NCI-H2029 (cell line): ENCODE data around the gene ANKRD60.

Experiments used
- DNase-seq: peaks from one replicate; lab custom pipeline; 2025; lab: John Stamatoyannopoulos, UW

Gene ANKRD60

GRCh38 chr20:58192567-58192966 lies 35.9 kb downstream of the ANKRD60 start:
- no peak for DNase-seq

GRCh38 chr20:58192065-58192464 lies 36.4 kb downstream of the ANKRD60 start:
- no peak for DNase-seq

GRCh38 chr20:58188527-58188926 lies 39.9 kb downstream of the ANKRD60 start:
- no peak for DNase-seq

GRCh38 chr20:58184984-58185383 lies 43.5 kb downstream of the ANKRD60 start:
- no peak for DNase-seq

DNA sequence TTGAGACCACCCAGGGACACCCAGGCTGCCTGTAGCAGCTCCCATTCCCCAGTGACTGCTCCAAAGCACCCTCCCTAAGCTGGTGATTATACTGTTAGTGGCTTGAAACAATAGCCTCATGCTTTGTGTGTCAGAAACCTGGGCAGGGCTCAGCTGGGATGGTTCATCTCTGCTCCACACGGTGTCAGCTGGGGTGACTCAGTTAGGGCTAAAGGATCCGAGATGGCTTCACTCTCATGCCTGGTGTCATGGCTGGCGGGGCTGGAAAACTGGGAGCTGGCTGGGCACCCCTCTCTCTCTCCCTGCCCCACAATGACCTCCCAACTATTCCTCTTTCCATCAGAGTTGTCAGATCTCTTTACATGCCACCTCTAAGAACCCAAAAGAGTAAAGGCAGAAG lies 44.4 kb downstream of the ANKRD60 start:
- no peak for DNase-seq

GRCh38 chr20:58182521-58183140 lies 45.8 kb downstream of the ANKRD60 start:
- no peak for DNase-seq

GRCh38 chr20:58179432-58180099 lies 48.9 kb downstream of the ANKRD60 start:
- DNase-seq: peak; percentile 22

DNA sequence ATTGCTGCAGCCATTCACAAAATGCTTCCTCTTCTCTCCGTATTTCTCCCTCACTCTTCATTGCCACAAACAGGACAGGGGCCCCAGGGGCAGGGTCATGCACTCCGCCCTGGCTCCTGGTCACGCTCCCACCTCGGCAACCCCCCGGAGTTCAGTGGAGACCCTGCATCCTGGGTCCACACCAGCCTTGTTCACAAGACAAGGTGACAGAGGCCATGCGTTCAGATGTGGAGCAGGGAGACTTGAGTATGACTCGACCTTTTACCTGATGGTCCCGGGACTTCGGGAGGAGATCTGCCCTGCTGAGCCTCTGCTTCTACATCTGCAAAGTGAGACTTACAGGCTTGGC lies 49.4 kb downstream of the ANKRD60 start:
- no peak for DNase-seq

DNA sequence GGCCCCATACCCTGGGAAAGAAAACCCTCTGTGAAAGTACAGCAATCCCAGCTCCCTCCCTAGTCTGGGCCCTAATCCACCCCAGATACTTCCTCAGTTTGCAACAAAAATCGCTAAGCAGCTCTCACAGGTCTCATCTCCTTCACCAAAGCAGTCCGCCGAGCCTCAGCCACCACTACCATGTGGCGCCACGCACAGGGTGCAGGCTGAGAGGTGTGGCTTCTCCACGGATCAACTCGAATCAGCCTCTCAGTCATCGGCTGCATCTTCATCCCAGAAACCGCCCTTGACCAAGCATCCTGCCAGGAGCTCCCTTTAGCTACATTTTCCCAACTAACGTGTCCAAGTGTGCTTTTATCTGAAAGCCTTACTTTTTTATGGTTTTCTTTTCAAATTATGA lies 50.7 kb downstream of the ANKRD60 start:
- DNase-seq: no peak

DNA sequence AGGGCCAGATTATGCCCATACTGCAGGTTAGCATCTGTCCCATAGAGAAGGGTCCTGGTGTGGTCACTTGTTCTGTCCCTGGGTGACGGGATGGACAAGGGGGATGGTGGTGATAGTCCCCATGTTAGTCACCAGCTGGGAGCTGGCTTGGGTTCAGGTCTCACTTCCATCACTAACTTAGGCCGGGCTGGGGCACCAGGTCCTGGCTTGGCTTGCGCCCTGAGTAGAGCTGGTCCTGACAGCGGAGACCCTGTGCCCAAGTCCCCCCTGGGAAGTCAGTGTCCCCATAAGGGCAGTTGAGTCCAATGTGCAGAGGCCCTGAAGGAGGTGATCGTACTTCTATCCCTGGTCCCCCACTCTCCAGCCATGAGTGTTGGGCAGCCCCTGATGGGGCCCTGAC lies 52.6 kb downstream of the ANKRD60 start:
- DNase-seq: no peak

DNA sequence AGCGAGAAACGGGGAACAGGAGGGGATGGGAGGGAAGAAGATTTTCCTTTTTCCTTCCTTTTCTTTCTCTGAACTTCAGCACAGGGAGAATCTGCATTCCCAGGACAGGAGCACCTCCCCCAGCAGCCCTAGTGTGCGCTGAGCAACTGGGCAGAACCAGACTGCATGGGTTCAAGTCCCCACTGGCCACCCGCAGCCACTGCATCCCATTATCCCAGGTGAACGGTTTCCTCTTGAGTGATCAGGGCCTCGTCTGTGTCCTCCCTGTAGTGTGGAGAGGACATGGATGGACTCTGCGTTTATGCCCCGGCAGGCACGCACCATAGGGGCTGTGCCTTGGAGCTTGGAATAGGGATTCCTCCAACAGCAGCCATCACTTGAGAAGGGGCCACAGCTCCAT lies 53.0 kb downstream of the ANKRD60 start:
- DNase-seq: no peak

- DNase-seq: no peak
Measured at GRCh38 chr20:58174708-58175280, 53.7 kb downstream of the ANKRD60 start.

DNA sequence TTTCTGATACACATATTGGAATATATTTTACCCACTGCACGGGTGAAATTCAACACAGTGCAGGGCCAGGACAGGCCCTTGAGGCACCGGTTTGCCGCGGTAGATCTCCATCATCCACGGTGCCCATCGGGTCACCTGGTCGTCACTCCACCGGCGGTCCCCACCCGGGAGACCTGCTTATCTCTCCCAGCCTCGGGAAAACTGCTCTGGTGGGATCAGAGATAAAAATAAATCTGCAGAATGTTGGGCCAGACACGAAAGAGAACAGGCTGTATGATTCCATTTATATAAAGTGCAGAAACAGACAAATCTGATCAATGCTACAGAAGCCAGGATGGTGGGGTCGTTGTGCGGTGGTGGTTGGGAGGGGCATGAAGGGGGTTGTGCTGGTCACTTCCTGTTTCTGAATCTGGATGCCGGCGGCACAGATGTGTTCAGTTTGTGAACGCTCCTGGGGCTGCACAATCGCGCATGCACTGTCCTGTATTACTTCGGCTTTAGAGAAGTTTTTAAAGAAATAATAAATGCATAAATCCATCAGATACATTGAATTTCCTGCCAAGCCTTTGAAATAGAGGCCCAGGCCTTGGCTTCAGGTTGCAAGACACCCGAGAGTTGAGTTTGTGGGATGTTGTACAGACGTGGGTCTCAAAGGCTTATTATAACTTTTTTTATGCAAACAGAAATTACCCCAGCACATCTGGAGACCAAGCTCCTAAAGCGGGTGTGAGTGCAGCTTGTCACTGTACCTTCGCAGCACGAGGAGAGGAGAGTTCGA lies 54.3 kb downstream of the ANKRD60 start:
- no peak for DNase-seq

DNA sequence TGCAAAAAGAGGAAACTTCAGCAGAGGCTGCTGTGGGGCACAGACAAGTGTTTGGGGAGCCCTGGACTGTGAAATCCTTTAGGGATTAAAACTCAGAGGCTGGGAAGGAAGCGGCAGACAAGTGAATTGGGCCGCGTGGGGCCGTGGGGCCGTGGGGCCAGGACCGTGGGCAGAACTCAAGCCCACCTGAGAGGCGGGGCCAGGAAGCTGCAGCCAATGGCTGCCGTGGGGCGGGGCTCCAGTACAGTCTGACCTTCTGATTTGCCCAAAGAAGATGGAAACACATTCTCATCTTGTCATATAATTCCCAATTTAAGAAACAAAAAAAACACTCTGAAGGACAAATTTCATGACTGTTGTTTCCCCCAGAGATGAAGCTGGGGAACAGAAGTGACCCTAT lies 55.4 kb downstream of the ANKRD60 start:
- DNase-seq: no peak

DNA sequence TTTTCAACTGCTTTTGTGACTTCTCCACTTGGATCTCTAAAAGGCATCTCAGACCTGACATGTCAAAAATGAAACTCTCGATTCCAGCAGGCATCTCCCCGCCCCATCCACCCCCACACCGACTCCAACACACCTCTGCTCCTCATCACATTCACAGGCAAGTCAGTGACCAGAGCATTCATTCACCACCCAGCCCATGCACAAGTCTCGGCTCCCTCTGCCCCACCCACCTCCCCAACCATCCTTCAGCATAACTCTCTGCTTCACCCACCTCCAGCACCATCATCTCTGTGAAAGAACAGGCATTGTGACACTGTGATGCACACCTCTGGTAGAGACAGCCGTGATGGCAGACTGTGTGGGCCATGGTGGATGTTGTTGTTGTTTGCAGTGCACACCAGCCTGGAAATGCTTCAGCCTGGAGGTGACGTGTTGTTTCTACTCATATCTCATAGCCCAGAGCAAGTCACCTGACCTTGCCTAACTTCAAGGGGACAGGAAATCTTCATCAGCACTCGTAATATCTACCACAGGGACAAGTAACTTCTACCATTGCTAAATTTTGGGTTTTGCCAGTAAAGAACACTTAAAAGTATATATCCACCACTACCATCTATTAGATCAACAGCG lies 56.5 kb downstream of the ANKRD60 start:
- no peak for DNase-seq

DNA sequence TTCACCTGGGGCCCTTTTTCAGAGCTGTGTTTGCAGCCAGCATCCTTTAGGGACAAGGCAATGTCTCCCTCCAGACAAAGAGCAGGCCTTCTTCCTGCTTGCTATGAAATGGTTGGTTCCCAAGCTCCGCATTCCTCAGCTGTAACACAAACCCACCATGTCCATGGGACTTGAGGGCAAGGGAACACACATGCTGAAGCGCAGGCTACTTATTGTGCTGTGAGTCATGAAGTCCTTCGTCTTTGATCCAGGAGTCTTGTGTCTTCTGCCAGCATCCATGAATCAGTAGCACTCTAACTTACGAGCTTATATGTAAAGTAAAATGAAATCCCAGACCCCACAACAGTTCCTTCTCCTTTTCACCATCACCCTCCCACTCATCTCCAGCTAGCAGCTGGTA lies 59.0 kb downstream of the ANKRD60 start:
- no peak for DNase-seq

DNA sequence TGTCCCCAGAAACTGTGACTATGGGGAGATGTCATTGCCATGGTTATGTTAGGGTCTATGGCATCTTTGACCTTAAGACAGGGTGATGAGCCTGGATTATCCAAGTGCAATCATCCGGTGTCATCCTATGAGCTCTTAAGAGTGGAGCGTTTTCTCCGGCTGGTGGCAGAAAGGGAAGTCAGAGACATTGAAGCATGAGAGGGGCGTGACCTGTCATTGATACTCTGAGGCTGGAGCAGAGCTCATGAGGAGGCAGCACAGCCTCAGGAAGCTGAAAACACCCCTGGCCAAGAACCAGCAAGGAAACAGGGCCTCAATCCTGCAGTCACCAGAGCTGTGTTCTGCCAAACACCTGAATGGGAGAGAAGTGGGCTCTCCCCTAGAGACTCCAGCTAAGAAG lies 59.6 kb downstream of the ANKRD60 start:
- no peak for DNase-seq

- no peak for DNase-seq
Measured at GRCh38 chr20:58167759-58168158, 60.7 kb downstream of the ANKRD60 start.
